Panc1 (cell line): Measurements from ENCODE around the gene BRD2. TPM values are rescaled to one million over a fixed set of nuclear protein-coding genes. Genes with fewer than 3 reads are reported as not detected.
A peak's percentile ranks its signal among the peaks of the same experiment; 100 is the strongest.

Source experiments
- ATAC-seq: fragments of 200-7000 bp; cut with Tn5 transposase; 2 replicates; pipeline ENCODE4 v1.9.1; 2020; ENCODE audit warnings: mild to moderate bottlenecking, moderate library complexity
- BruUV-seq: library from RNA; stranded (reverse); fragments of 400-500 nt; replicated peaks from 2 replicates; lab custom pipeline; 2021; lab: Mats Ljungman, UMichigan
- CTCF ChIA-PET: fragments of 300-600 bp; sonication (Branson Sonifier 250); formaldehyde crosslinking; loops from one replicate; lab custom pipeline; 2022; ENCODE audit warnings: antibody characterized with exemption; lab: Charles Lee
- POLR2A ChIA-PET: fragments of 300-600 bp; sonication (Branson Sonifier 250); formaldehyde crosslinking; loops from one replicate; lab custom pipeline; 2022; ENCODE audit warnings: antibody characterized with exemption; lab: Charles Lee
- DNase-seq: peaks from one replicate; pipeline ENCODE4 v3.0.0-alpha.2; 2010; ENCODE audit warnings: low read depth, low spot score
- H3K27ac ChIP-seq: 2 replicates; pipeline ENCODE4 v1.5.1; 2011; ENCODE audit warnings: mild to moderate bottlenecking, low read length, inconsistent platforms
- H3K27me3 ChIP-seq: fragments of 200-500 bp; sonication (Bioruptor generic); 2 replicates; pipeline ENCODE4 v1.6.0; 2014; ENCODE audit warnings: low read length, inconsistent platforms; ENCODE audit not compliant: control insufficient read depth, insufficient read depth
- H3K36me3 ChIP-seq: fragments of 200-500 bp; sonication (Bioruptor generic); 2 replicates; pipeline ENCODE4 v1.5.1; 2014; ENCODE audit warnings: inconsistent platforms, mild to moderate bottlenecking, low read length, moderate library complexity; ENCODE audit not compliant: control insufficient read depth, insufficient read depth
- H3K4me1 ChIP-seq: 2 replicates; pipeline ENCODE4 v1.5.1; 2011; ENCODE audit warnings: inconsistent platforms, mild to moderate bottlenecking, low read length, moderate library complexity; ENCODE audit not compliant: control insufficient read depth, insufficient read depth
- H3K4me3 ChIP-seq, 2 experiments: 2 replicates each; pipeline ENCODE4 v1.5.1; 2011 to 2012; ENCODE audit warnings: low read depth in 2 of 2, low read length in 2 of 2, mild to moderate bottlenecking in 2 of 2, inconsistent platforms in 1 of 2, moderate library complexity in 1 of 2
- H3K9me3 ChIP-seq: fragments of 200-500 bp; sonication (Bioruptor generic); 2 replicates; pipeline ENCODE4 v1.5.1; 2014; ENCODE audit warnings: low read depth, mild to moderate bottlenecking, inconsistent platforms, low read length, moderate library complexity; ENCODE audit not compliant: control insufficient read depth, insufficient read depth
- POLR2AphosphoS5 ChIP-seq: IDR thresholded peaks from 2 replicates; pipeline ENCODE4 v1.6.1; 2012; ENCODE audit warnings: mild to moderate bottlenecking, low read depth, low read length, moderate library complexity
- SIN3A ChIP-seq: IDR thresholded peaks from 2 replicates; pipeline ENCODE4 v1.6.1; 2012; ENCODE audit warnings: low read depth, mild to moderate bottlenecking, low read length, moderate library complexity, borderline replicate concordance; ENCODE audit not compliant: insufficient read depth
- TCF7L2 ChIP-seq: IDR thresholded peaks from 2 replicates; pipeline ENCODE4 v1.6.1; 2011; ENCODE audit warnings: mild to moderate bottlenecking, low read depth, low read length, inconsistent platforms
- in situ Hi-C: cut with HindIII; loops from 2 replicates; pipeline ENCODE4 v1.10.0; 2016; ENCODE audit warnings: low sequenced_read_pairs, low pct_unique_long_range_greater_than_20kb
- intact Hi-C: fragments of 100-400 bp; cut with micrococcal nuclease; formaldehyde crosslinking; loops from one replicate; pipeline ENCODE4 v1.10.0; 2022; ENCODE audit not compliant: unreplicated experiment
- total RNA-seq: library from RNA; stranded (reverse); gene quantifications from one replicate; pipeline ENCODE4 v1.2.1, GENCODE V29; 2021; ENCODE audit not compliant: unreplicated experiment
- TF ChIP-seq, protein P1 (sequence below), 2 experiments: IDR thresholded peaks; 2 replicates each; pipeline ENCODE4 v1.6.1; 2011 to 2012; ENCODE audit warnings: low read depth in 2 of 2, control low read depth in 1 of 2, low read length in 1 of 2, mild to moderate bottlenecking in 1 of 2, moderate library complexity in 1 of 2; ENCODE audit not compliant: insufficient read depth in 1 of 2
- TF ChIP-seq, protein P2 (sequence below): fragments of 450-650 bp; IDR thresholded peaks from 2 replicates; pipeline ENCODE4 v1.5.1; 2017; ENCODE audit warnings: mild to moderate bottlenecking

The BRD2 gene
- total RNA-seq, 1 experiment from 2014 or later = 209 TPM

DNA sequence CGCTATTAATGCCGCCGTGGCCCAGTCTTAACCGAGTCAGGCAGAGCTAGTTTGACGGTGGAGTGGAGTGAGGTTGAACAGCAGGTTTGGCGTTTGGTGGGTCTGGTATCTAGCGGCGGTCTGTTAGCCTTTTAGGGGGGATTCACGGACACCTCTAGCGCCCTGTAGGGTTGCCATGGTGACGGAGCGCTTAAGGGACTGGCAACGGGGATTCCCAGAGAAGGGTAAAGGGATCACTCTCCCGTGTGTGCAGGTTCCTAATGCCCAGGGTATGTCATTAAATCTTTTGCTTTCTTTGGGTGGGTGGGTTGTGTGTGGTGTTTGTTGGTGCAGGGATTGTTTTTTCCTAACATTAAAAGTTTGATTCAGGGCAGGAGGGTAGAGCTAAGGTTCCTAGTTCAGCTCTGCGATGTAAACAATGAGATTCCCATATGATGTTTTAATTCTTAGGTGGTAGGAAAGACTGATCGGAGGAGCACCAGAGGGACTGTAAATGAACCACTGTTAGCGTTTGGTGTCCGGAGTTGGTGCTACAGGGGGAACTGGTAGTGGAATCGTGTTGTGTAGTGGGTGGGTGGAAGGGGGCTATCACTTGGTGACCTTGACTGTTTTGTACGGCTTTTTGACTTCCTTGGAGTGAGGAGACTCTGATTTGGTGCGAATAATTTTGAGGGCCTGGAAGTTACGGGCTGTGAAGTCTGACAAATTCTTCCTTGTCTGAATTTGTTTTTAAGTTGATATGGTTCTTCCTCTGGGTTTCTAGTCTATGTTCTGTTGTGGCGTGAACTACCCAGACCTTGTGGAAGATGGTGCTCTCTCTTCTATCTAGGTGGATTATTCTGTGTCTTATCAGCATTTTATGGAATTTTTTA is 5.0 kb downstream of the BRD2 start:
- no TSS peak for BruUV-seq
- H3K4me3 ChIP-seq = peak overlapping the region; percentile 94 to 100
- peaks cover 52% of the 10 kb centered on the region for H3K36me3 ChIP-seq
- H3K27me3 ChIP-seq = no peaks in the 10 kb centered on the region
- DNase-seq (no peak), ATAC-seq (no peak)
- H3K9me3 ChIP-seq = no peaks in the 10 kb centered on the region
- H3K27ac ChIP-seq = peak overlapping the region; percentile 88
- CTCF ChIA-PET = interaction anchor here (1.0 kb wide), 1 partner anchor 11 kb away, joined by 5 read pairs; no protein-coding TSS in a partner anchor
- POLR2A ChIA-PET = interaction anchor here (0.6 kb wide), 2 partner anchors 18 to 199 kb away, joined by 3 to 10 read pairs; no protein-coding TSS in a partner anchor
- in situ Hi-C loops (no loop called here), intact Hi-C loops (no loop called here)
- TF ChIP-seq POLR2AphosphoS5 (no peak; the same call in 1 of the 2 replicates), SIN3A (0 out of 2 replicates have a peak, but pooled peaks have one; percentile 39)
- peaks cover 31% of the 10 kb centered on the region for H3K4me1 ChIP-seq

GRCh38 chr6:32974016-32974333 is 5.6 kb downstream of the BRD2 start:
- no peak for DNase-seq
- ATAC-seq = no peak

More at GRCh38 chr6:32974016-32974333, 5.6 kb downstream of the BRD2 start:
- ChIA-PET POLR2A (interaction anchor here (0.5 to 0.6 kb wide), 2 partner anchors 198 to 437 kb away, joined by 3 read pairs; partner anchors contain the start of gene PHF1), CTCF (interaction anchor here (0.6 to 1.0 kb wide), 2 partner anchors 11 to 351 kb away, joined by 5 to 16 read pairs; no protein-coding TSS in a partner anchor)
- TSS peak; percentile 60 for BruUV-seq
- peak overlapping the region; percentile 88 for H3K27ac ChIP-seq
- no peaks in the 10 kb centered on the region for H3K9me3 ChIP-seq
- H3K27me3 ChIP-seq = no peaks in the 10 kb centered on the region
- H3K4me3 ChIP-seq = peak overlapping the region; percentile 94 to 100
- no peak; the same call in 1 of the 2 replicates for TF ChIP-seq SIN3A
- TF ChIP-seq, protein P1, sequence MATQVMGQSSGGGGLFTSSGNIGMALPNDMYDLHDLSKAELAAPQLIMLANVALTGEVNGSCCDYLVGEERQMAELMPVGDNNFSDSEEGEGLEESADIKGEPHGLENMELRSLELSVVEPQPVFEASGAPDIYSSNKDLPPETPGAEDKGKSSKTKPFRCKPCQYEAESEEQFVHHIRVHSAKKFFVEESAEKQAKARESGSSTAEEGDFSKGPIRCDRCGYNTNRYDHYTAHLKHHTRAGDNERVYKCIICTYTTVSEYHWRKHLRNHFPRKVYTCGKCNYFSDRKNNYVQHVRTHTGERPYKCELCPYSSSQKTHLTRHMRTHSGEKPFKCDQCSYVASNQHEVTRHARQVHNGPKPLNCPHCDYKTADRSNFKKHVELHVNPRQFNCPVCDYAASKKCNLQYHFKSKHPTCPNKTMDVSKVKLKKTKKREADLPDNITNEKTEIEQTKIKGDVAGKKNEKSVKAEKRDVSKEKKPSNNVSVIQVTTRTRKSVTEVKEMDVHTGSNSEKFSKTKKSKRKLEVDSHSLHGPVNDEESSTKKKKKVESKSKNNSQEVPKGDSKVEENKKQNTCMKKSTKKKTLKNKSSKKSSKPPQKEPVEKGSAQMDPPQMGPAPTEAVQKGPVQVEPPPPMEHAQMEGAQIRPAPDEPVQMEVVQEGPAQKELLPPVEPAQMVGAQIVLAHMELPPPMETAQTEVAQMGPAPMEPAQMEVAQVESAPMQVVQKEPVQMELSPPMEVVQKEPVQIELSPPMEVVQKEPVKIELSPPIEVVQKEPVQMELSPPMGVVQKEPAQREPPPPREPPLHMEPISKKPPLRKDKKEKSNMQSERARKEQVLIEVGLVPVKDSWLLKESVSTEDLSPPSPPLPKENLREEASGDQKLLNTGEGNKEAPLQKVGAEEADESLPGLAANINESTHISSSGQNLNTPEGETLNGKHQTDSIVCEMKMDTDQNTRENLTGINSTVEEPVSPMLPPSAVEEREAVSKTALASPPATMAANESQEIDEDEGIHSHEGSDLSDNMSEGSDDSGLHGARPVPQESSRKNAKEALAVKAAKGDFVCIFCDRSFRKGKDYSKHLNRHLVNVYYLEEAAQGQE (IDR thresholded peaks at IDR 0.05; ENCODE audit: insufficient read depth in 1 of 2, low read depth in 2 of 2, low read length in 1 of 2) = no peak
- no peak for TF ChIP-seq POLR2AphosphoS5
- TF ChIP-seq, protein P2, sequence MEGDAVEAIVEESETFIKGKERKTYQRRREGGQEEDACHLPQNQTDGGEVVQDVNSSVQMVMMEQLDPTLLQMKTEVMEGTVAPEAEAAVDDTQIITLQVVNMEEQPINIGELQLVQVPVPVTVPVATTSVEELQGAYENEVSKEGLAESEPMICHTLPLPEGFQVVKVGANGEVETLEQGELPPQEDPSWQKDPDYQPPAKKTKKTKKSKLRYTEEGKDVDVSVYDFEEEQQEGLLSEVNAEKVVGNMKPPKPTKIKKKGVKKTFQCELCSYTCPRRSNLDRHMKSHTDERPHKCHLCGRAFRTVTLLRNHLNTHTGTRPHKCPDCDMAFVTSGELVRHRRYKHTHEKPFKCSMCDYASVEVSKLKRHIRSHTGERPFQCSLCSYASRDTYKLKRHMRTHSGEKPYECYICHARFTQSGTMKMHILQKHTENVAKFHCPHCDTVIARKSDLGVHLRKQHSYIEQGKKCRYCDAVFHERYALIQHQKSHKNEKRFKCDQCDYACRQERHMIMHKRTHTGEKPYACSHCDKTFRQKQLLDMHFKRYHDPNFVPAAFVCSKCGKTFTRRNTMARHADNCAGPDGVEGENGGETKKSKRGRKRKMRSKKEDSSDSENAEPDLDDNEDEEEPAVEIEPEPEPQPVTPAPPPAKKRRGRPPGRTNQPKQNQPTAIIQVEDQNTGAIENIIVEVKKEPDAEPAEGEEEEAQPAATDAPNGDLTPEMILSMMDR = no peak
- TF ChIP-seq TCF7L2 = no peak
- in situ Hi-C loops = no loop called here
- intact Hi-C loops = no loop called here
- H3K36me3 ChIP-seq = peaks cover 55% of the 10 kb centered on the region
- H3K4me1 ChIP-seq = peaks cover 37% of the 10 kb centered on the region
